Measurements from ENCODE around the gene PLA2G4B. TPM values are rescaled to one million over a fixed set of nuclear protein-coding genes. Genes with fewer than 3 reads are reported as not detected.

The PLA2G4B gene
- total and polyA plus RNA-seq, 4 donors, result 5.7 to 13.0 (median 10.6) TPM

DNA sequence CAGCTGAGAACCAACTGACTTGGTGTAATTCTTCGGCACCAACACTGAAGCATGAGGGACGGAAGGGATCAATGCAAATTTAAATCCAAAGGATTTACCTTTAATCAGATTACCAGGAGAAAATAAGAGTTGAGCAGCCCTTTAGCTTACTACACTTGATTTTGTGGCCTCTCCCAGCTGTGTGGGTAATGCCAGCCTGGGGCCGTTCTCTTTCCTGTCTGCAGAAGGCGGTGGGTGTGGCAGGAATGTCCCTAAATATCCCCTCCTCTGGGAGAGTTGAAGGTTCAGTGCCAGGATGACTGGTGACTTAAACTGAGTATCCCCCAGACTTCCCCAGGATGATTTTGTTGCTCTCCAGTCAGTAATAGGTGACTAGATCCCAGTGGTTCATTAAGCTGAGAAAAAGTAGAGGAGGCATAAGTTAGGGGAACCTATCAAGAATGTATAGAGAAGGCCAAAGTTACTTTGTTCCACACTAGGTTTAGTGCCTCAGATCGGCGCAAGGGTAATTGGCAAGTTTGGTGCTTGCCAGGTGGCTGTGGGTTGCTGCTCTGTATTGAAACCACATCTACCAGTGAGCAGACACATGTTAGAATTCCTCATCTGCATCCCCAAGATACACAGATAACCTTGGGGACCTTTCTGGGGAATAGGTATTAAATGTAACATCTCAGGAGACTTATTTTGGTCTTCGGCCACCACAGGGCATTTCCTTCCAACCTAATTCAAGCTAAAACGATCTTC is 41.3 kb upstream of the PLA2G4B start:
- ATAC-seq (ENCODE audit: insufficient read depth, low FRiP score), result no peak
- peaks cover 7 to 17% (median 8%) of the 10 kb centered on the region in 5 donors for H3K4me1 ChIP-seq (ENCODE audit: control insufficient read depth in 5 of 5, insufficient read depth in 5 of 5, low read length in 5 of 5)
- no peaks in the 10 kb centered on the region for H3K9me3 ChIP-seq (ENCODE audit: control insufficient read depth in 4 of 4, insufficient read depth in 3 of 4, low read length in 3 of 4)
- H3K9ac ChIP-seq (ENCODE audit: insufficient read depth in 1 of 2, low read length in 2 of 2), result peak overlapping the region in 1 of 2 donors; percentile 38
- no peaks in the 10 kb centered on the region for H3K27me3 ChIP-seq (ENCODE audit: control insufficient read depth in 3 of 3, insufficient read depth in 3 of 3, low read length in 2 of 3)
- H3K4me3 ChIP-seq, result no peak overlapping the region
- no peak overlapping the region for H3K27ac ChIP-seq (ENCODE audit: low read depth in 1 of 2, low read length in 1 of 2)
- no peak for TF ChIP-seq CTCF (IDR thresholded peaks at IDR 0.05; ENCODE audit: control extremely low read depth, extremely low read depth)
- H3K36me3 ChIP-seq (ENCODE audit: control insufficient read depth in 4 of 4, insufficient read depth in 4 of 4, low read length in 4 of 4), result peaks cover 0 to 6% (median 0%) of the 10 kb centered on the region in 4 donors
- DNase-seq, result no peak
- WGBS, 2 donors, result 69 to 81% methylated on average over 8 of the region's 8 CpGs

DNA sequence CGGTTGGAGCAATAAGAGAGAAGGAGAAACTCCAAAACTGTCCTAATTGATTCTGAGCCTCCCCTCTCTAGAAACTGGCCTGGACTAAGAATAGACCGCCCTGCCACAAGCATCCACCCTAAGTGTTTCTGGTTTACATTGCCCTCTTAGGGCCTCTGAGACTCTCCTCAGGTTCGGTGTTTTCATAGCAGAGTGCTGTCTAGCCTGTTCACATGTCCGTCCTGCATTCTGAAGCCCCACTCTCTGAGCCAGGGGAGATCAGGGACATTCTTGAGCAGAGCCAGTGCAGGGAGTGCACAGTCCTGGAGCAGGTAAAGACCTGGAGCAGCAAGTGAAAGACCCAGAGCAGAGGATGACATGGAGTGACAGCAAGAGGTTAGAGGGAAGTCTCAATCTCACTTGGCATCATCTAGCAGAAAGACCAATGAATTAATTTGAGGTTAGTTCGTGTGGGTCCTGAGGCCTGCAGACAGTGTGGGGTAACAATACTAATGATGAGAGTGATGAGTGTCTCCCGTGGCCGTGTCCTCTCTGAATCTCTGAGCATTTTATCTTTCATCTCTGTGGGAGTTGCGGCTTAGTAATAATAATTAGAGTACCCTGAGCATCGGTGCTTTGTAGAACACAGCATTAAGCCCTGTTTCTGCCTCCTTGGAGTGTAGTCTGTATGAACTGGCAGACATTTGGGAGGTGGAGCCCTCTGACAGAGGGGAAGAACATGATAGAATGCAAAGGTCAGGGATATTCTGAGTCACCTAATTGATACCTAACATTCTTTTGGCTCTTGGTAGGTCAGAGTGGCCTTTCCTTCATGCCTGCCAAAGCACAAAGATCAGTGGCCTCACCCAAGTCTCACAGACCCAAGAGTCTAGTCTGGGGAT is 39.8 kb upstream of the PLA2G4B start:
- Histone ChIP-seq H3K27me3 (ENCODE audit: control insufficient read depth in 3 of 3, insufficient read depth in 3 of 3, low read length in 2 of 3) (no peaks in the 10 kb centered on the region), H3K36me3 (ENCODE audit: control insufficient read depth in 4 of 4, insufficient read depth in 4 of 4, low read length in 4 of 4) (peaks cover 0 to 6% (median 0%) of the 10 kb centered on the region in 4 donors), H3K27ac (ENCODE audit: low read depth in 1 of 2, low read length in 1 of 2) (no peak overlapping the region), H3K4me3 (no peak overlapping the region), H3K9me3 (ENCODE audit: control insufficient read depth in 4 of 4, insufficient read depth in 3 of 4, low read length in 3 of 4) (no peaks in the 10 kb centered on the region), H3K4me1 (ENCODE audit: control insufficient read depth in 5 of 5, insufficient read depth in 5 of 5, low read length in 5 of 5) (peaks cover 7 to 17% (median 8%) of the 10 kb centered on the region in 5 donors), H3K9ac (ENCODE audit: insufficient read depth in 1 of 2, low read length in 2 of 2) (no peak overlapping the region)
- ATAC-seq (ENCODE audit: insufficient read depth, low FRiP score) (no peak), DNase-seq (peak in 2 of 3 donors; percentile 28 to 49)
- no peak for TF ChIP-seq CTCF (IDR thresholded peaks at IDR 0.05; ENCODE audit: control extremely low read depth, extremely low read depth)
- 78 to 87% methylated on average over 9 of the region's 9 CpGs for WGBS, 2 donors

GRCh38 chr15:41799488-41799805 is 39.2 kb upstream of the PLA2G4B start:
- DNase-seq (no peak), ATAC-seq (ENCODE audit: insufficient read depth, low FRiP score) (no peak)
- H3K4me3 ChIP-seq, result no peak overlapping the region
- H3K4me1 ChIP-seq (ENCODE audit: control insufficient read depth in 5 of 5, insufficient read depth in 5 of 5, low read length in 5 of 5), result peaks cover 7 to 17% (median 11%) of the 10 kb centered on the region in 5 donors
- no peak overlapping the region for H3K27ac ChIP-seq (ENCODE audit: low read depth in 1 of 2, low read length in 1 of 2)
- peaks cover 0 to 10% (median 0%) of the 10 kb centered on the region in 4 donors for H3K36me3 ChIP-seq (ENCODE audit: control insufficient read depth in 4 of 4, insufficient read depth in 4 of 4, low read length in 4 of 4)
- 87 to 94% methylated on average over 5 of the region's 5 CpGs for WGBS, 2 donors
- H3K27me3 ChIP-seq (ENCODE audit: control insufficient read depth in 3 of 3, insufficient read depth in 3 of 3, low read length in 2 of 3), result no peaks in the 10 kb centered on the region
- no peak for TF ChIP-seq CTCF (IDR thresholded peaks at IDR 0.05; ENCODE audit: control extremely low read depth, extremely low read depth)
- H3K9me3 ChIP-seq (ENCODE audit: control insufficient read depth in 4 of 4, insufficient read depth in 3 of 4, low read length in 3 of 4), result no peaks in the 10 kb centered on the region
- no peak overlapping the region for H3K9ac ChIP-seq (ENCODE audit: insufficient read depth in 1 of 2, low read length in 2 of 2)

Measured in lung (tissue), 12 donors.